ENCODE results near the gene ADGB. TPM values are rescaled to one million over a fixed set of nuclear protein-coding genes. Genes with fewer than 3 reads are reported as not detected.

ADGB gene
- total and polyA plus RNA-seq, 4 donors: 0.98 to 6.6 (median 1.4) TPM

DNA sequence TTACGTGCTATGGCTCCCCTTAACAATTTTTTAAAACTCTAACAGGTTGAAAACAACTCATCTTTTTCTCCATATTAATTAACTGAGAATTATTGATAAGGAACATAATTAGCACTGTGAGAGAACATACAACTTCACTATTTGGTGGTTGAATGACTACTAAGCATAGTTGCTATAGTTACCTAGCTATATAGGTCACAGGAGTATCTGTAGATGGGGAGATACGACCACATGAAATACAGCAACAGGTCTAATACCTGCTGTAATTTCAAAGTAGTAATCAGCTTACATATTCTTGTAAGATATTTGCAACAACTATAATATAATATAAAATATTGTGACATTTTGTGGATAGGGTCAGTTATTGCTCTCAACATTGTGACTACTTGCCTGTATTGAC lies 102.9 kb downstream of the ADGB start:
- Histone ChIP-seq H3K36me3 (ENCODE audit: control insufficient read depth, insufficient read depth, low read length) (no peaks in the 10 kb centered on the region), H3K27me3 (ENCODE audit: control insufficient read depth, insufficient read depth, low read length) (no peaks in the 10 kb centered on the region), H3K4me1 (ENCODE audit: control insufficient read depth, insufficient read depth, low read length) (no peaks in the 10 kb centered on the region), H3K4me3 (ENCODE audit: low read depth, low read length) (no peak overlapping the region), H3K9me3 (ENCODE audit: control insufficient read depth, insufficient read depth, low read length) (no peaks in the 10 kb centered on the region), H3K27ac (ENCODE audit: low read depth, low read length) (no peak overlapping the region)
- WGBS (ENCODE audit: insufficient coverage): no CpG with 5 or more reads among the region's 2 CpGs
- DNase-seq (ENCODE audit: low read depth in 4 of 6, low spot score in 6 of 6): no peak

DNA sequence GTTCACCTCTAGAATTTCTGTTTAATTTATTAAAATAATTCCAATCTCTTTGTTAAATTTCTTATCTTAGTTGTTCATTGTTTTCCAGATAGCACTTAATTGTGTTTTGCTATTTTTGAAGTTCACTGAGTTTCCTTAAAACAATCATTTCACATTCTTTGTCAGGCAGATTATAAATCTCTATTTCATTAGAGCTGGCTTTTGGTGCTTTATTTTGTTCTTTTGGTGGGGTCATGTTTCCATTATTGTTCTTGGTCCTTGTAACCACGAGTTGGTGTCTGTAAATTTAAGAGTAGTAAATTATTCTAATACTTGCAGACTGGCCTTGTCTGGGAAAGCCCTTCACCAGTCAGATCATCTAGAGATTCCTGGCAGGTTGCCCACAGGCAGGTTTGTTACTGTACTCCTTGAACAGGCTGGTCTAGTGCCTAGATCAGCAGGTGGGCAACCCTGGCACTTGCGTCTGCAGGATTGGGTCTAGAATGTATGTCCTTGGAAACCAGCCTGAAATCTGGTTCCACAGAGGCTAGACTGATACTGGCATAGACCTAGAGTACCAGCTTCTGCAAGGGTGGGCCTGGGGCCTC lies 110.4 kb downstream of the ADGB start:
- Histone ChIP-seq H3K4me3 (ENCODE audit: low read depth, low read length) (no peak overlapping the region), H3K9me3 (ENCODE audit: control insufficient read depth, insufficient read depth, low read length) (no peaks in the 10 kb centered on the region), H3K27me3 (ENCODE audit: control insufficient read depth, insufficient read depth, low read length) (no peaks in the 10 kb centered on the region), H3K27ac (ENCODE audit: low read depth, low read length) (no peak overlapping the region), H3K36me3 (ENCODE audit: control insufficient read depth, insufficient read depth, low read length) (no peaks in the 10 kb centered on the region), H3K4me1 (ENCODE audit: control insufficient read depth, insufficient read depth, low read length) (no peaks in the 10 kb centered on the region)
- DNase-seq (ENCODE audit: low read depth in 4 of 6, low spot score in 6 of 6): no peak
- 88% methylated on average over 1 of the region's 2 CpGs for WGBS (ENCODE audit: insufficient coverage)

DNA sequence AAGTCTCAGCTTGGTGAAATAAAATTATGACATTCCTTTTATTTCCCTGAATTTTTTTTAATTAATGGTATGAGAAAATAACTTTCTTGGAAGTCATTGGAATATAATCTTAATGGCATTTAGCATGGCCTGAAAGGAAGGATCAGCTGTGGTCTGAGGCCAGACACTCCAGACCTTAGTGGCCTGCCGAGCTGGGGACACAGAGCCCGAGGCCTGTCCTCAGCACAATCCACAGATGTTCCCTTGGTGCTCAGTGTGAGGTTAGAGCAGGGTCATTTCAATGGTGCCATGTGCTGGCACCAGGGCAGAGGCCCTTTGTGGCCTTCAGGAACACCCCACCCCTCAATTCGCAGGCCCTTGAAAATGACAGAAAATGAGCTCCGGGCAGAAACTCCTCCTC lies 120.6 kb downstream of the ADGB start:
- no peak overlapping the region for H3K27ac ChIP-seq (ENCODE audit: low read depth, low read length)
- H3K27me3 ChIP-seq (ENCODE audit: control insufficient read depth, insufficient read depth, low read length): no peaks in the 10 kb centered on the region
- H3K36me3 ChIP-seq (ENCODE audit: control insufficient read depth, insufficient read depth, low read length): no peaks in the 10 kb centered on the region
- no peaks in the 10 kb centered on the region for H3K9me3 ChIP-seq (ENCODE audit: control insufficient read depth, insufficient read depth, low read length)
- H3K4me1 ChIP-seq (ENCODE audit: control insufficient read depth, insufficient read depth, low read length): no peaks in the 10 kb centered on the region
- H3K4me3 ChIP-seq (ENCODE audit: low read depth, low read length): no peak overlapping the region
- no peak for DNase-seq (ENCODE audit: low read depth in 4 of 6, low spot score in 6 of 6)
- 75% methylated on average over 2 of the region's 4 CpGs for WGBS (ENCODE audit: insufficient coverage)

DNA sequence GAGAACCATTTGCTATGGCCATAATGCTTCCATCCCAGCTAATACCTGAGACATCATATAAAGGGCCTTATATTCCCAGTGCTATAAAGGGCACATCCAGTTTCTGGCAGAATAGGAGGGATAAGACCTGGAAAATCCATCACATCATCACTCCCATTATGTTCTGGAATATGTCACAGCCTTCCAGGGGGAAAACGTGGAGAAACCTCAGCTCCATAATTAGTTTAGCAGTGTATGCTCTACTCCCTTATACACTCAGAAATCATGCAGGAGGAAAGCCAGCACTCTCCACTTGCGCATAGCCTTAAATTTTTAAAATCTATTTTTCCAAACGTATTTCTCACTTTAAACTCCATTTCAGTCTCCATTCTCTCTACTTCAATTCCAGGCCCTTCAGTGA lies 140.9 kb downstream of the ADGB start:
- Histone ChIP-seq H3K27me3 (ENCODE audit: control insufficient read depth, insufficient read depth, low read length) (no peaks in the 10 kb centered on the region), H3K27ac (ENCODE audit: low read depth, low read length) (no peak overlapping the region), H3K4me3 (ENCODE audit: low read depth, low read length) (no peak overlapping the region), H3K4me1 (ENCODE audit: control insufficient read depth, insufficient read depth, low read length) (no peaks in the 10 kb centered on the region), H3K9me3 (ENCODE audit: control insufficient read depth, insufficient read depth, low read length) (no peaks in the 10 kb centered on the region), H3K36me3 (ENCODE audit: control insufficient read depth, insufficient read depth, low read length) (no peaks in the 10 kb centered on the region)
- 94% methylated on average over 3 of the region's 3 CpGs for WGBS (ENCODE audit: insufficient coverage)
- no peak for DNase-seq (ENCODE audit: low read depth in 4 of 6, low spot score in 6 of 6)

DNA sequence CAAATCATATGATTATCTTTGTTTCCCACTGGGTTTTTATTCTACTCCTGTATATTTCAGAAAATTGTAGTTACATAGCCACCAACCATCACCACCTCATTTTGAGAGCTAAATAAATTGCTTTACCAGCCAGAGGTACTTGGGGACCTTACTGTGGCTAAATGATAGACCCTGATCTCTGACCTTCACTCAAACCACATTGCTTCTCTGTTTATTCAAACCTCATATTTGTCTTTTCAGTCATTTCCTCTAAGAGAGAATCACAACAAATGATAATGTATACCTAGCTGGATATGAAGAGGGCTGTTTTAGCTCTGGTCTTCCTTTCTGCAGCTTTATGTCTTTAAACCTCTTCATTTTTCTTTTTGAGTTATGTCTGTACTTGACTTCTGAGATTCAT lies 142.8 kb downstream of the ADGB start:
- H3K36me3 ChIP-seq (ENCODE audit: control insufficient read depth, insufficient read depth, low read length): no peaks in the 10 kb centered on the region
- DNase-seq (ENCODE audit: low read depth in 4 of 6, low spot score in 6 of 6): no peak
- no peaks in the 10 kb centered on the region for H3K27me3 ChIP-seq (ENCODE audit: control insufficient read depth, insufficient read depth, low read length)
- H3K9me3 ChIP-seq (ENCODE audit: control insufficient read depth, insufficient read depth, low read length): no peaks in the 10 kb centered on the region
- no peaks in the 10 kb centered on the region for H3K4me1 ChIP-seq (ENCODE audit: control insufficient read depth, insufficient read depth, low read length)
- H3K4me3 ChIP-seq (ENCODE audit: low read depth, low read length): no peak overlapping the region
- H3K27ac ChIP-seq (ENCODE audit: low read depth, low read length): no peak overlapping the region

DNA sequence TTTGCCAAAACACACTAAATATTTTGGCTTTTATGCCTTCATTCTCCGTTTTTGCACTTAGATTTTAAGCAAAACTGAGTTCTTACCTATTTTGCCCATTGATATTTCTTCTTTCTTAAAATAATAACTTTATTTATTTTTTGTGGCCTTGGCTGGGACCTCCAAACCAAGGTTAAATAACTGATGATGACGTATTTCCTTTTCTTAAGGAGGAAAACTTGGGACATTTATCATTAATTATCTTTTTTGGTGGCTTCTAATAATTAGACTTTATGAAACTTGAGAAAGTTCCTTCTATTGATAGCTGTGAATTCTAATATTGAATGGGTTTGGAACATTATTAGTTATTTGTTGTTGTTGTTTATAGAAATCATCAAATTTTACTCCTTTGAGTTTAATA lies 154.5 kb downstream of the ADGB start:
- Histone ChIP-seq H3K4me3 (ENCODE audit: low read depth, low read length) (no peak overlapping the region), H3K9me3 (ENCODE audit: control insufficient read depth, insufficient read depth, low read length) (no peaks in the 10 kb centered on the region), H3K27ac (ENCODE audit: low read depth, low read length) (no peak overlapping the region), H3K4me1 (ENCODE audit: control insufficient read depth, insufficient read depth, low read length) (no peaks in the 10 kb centered on the region), H3K36me3 (ENCODE audit: control insufficient read depth, insufficient read depth, low read length) (no peaks in the 10 kb centered on the region), H3K27me3 (ENCODE audit: control insufficient read depth, insufficient read depth, low read length) (no peaks in the 10 kb centered on the region)
- no CpG with 5 or more reads among the region's 2 CpGs for WGBS (ENCODE audit: insufficient coverage)
- DNase-seq (ENCODE audit: low read depth in 4 of 6, low spot score in 6 of 6): no peak

DNA sequence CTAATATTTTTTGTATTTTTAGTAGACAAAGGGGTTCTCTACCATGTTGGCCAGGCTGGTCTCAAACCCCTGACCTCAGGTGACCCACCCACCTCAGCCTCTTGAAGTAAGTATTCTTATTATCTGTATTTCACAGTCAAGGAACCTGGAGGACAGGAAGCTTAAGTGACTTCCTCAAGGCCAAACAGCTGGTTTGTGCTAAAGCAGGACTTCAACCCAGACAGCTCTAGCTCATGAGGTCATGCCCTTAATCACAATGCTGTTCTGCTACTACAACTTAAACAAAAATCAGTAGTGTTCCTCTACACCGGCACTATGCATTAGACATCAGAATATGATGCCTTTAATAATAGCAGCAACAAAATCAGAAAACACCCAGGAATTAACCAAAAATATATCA lies 168.9 kb downstream of the ADGB start:
- Histone ChIP-seq H3K27ac (ENCODE audit: low read depth, low read length) (no peak overlapping the region), H3K36me3 (ENCODE audit: control insufficient read depth, insufficient read depth, low read length) (no peaks in the 10 kb centered on the region), H3K27me3 (ENCODE audit: control insufficient read depth, insufficient read depth, low read length) (no peaks in the 10 kb centered on the region), H3K4me1 (ENCODE audit: control insufficient read depth, insufficient read depth, low read length) (no peaks in the 10 kb centered on the region), H3K9me3 (ENCODE audit: control insufficient read depth, insufficient read depth, low read length) (no peaks in the 10 kb centered on the region), H3K4me3 (ENCODE audit: low read depth, low read length) (no peak overlapping the region)
- WGBS (ENCODE audit: insufficient coverage): no CpG with 5 or more reads among the region's 1 CpG
- no peak for DNase-seq (ENCODE audit: low read depth in 4 of 6, low spot score in 6 of 6)

DNA sequence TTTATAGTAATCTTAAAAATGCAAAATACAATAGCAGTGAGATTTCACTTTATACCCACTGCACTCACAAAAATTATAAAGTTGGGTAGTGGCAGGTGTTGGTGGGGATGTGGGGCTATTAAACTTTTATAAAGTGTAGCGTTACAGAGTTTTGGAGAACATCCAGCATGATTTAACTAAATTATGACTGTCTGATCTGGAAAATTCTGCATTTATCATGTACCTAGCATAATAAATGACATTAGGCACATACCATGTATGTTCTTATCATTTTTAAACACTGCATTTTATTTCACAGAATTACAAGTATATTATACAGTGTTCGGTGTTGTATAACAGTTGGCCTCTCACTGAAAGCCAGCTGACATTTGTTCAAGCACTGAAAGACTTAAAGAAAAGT lies 169.9 kb downstream of the ADGB start:
- Histone ChIP-seq H3K36me3 (ENCODE audit: control insufficient read depth, insufficient read depth, low read length) (no peaks in the 10 kb centered on the region), H3K4me1 (ENCODE audit: control insufficient read depth, insufficient read depth, low read length) (no peaks in the 10 kb centered on the region), H3K9me3 (ENCODE audit: control insufficient read depth, insufficient read depth, low read length) (no peaks in the 10 kb centered on the region), H3K4me3 (ENCODE audit: low read depth, low read length) (no peak overlapping the region), H3K27me3 (ENCODE audit: control insufficient read depth, insufficient read depth, low read length) (no peaks in the 10 kb centered on the region), H3K27ac (ENCODE audit: low read depth, low read length) (no peak overlapping the region)
- no CpG with 5 or more reads among the region's 2 CpGs for WGBS (ENCODE audit: insufficient coverage)
- no peak for DNase-seq (ENCODE audit: low read depth in 4 of 6, low spot score in 6 of 6)

DNA sequence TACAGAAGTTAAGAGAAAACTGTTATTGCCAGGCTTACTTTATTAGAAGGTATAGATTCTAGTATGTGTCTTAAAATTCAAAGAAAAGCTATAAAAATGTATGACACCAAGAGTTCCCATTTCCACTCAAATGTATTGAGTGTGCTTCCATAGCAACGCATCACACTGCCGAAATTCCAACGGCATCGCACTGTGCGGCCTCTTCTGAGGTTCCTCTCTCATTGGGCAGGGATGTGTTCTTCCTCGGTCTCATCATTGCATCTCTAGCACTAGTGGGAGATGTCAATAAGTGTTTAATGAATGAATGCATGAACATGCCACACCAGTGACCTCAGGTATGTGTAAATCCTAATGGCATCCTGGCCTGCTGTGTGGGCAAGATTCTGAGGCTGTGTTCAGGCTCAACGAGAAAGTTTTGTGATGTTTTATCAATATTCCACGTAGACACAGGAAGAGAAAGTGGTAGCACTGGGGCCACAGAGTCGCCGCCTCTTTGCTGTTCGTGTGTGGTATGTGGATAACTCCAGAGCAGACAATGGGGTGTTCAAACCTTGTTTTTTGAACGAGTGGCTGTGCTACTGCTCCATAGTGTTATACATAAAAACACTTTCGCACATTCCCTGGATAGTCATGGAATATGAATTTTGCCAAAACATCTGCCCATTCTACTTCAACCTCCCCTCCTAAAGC lies 171.6 kb downstream of the ADGB start:
- no peak overlapping the region for H3K27ac ChIP-seq (ENCODE audit: low read depth, low read length)
- H3K27me3 ChIP-seq (ENCODE audit: control insufficient read depth, insufficient read depth, low read length): no peaks in the 10 kb centered on the region
- H3K9me3 ChIP-seq (ENCODE audit: control insufficient read depth, insufficient read depth, low read length): no peaks in the 10 kb centered on the region
- H3K36me3 ChIP-seq (ENCODE audit: control insufficient read depth, insufficient read depth, low read length): no peaks in the 10 kb centered on the region
- no peaks in the 10 kb centered on the region for H3K4me1 ChIP-seq (ENCODE audit: control insufficient read depth, insufficient read depth, low read length)
- H3K4me3 ChIP-seq (ENCODE audit: low read depth, low read length): no peak overlapping the region
- DNase-seq (ENCODE audit: low read depth in 4 of 6, low spot score in 6 of 6): no peak
- 93% methylated on average over 11 of the region's 13 CpGs for WGBS (ENCODE audit: insufficient coverage)

DNA sequence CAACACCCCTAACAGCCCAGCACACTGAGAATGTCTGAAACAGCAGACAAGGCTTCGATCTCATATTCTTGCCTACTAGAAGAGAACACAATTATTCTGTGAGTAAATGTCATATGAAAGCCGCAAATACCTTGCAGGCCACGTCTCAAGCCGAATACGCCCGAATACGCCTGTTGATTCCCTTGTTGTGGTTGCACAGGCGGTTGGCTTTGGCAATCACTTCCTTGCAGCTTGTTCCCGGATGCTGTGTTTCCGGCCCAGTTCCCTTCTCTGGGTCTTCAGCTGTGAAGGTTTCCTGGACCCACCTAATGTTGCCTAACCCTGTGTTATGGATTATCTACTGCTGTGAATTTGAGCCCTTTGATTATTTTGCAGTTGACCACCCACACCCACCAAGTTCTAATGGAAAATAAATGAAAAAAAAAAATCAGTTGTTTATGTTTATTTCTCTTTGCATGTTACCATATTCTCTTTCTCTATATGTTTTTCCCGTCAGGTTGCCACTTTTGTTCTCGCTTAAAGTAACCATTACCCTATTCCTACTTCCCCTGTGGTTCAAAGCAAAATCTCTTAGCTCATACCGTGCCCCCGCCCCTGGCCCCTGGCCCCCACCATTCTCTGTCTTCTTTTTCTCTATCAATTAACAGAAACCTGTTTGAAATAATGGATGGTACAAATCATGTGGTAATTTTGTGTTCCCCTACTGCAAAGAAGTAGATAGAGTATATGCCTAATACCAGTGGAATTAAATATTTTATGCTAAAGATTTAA lies 172.4 kb downstream of the ADGB start:
- Histone ChIP-seq H3K4me1 (ENCODE audit: control insufficient read depth, insufficient read depth, low read length) (no peaks in the 10 kb centered on the region), H3K36me3 (ENCODE audit: control insufficient read depth, insufficient read depth, low read length) (no peaks in the 10 kb centered on the region), H3K27me3 (ENCODE audit: control insufficient read depth, insufficient read depth, low read length) (no peaks in the 10 kb centered on the region), H3K4me3 (ENCODE audit: low read depth, low read length) (no peak overlapping the region), H3K27ac (ENCODE audit: low read depth, low read length) (no peak overlapping the region), H3K9me3 (ENCODE audit: control insufficient read depth, insufficient read depth, low read length) (no peaks in the 10 kb centered on the region)
- DNase-seq (ENCODE audit: low read depth in 4 of 6, low spot score in 6 of 6): peak in 1 of 6 donors; percentile 12
- WGBS (ENCODE audit: insufficient coverage): 86% methylated on average over 9 of the region's 14 CpGs

Measured in spinal cord (tissue), 10 donors.